BLaER1 (cell line): Measurements from ENCODE around the gene SDR9C7.
"Not testable (repeated sequence)": the region's sequence is repeated elsewhere in the genome, so short reads cannot be mapped to it uniquely, and the experiment has no call there.

ENCODE experiments used
- H3K27ac ChIP-seq: shearing (Covaris generic); formaldehyde crosslinking; 2 replicates; pipeline ENCODE4 v1.8.1; 2022
- H3K27me3 ChIP-seq: shearing (Covaris generic); formaldehyde crosslinking; 2 replicates; pipeline ENCODE4 v1.8.1; 2022
- H3K36me3 ChIP-seq: shearing (Covaris generic); formaldehyde crosslinking; 2 replicates; pipeline ENCODE4 v1.8.1; 2022
- H3K4me1 ChIP-seq: shearing (Covaris generic); formaldehyde crosslinking; 2 replicates; pipeline ENCODE4 v1.8.1; 2022
- H3K4me2 ChIP-seq: shearing (Covaris generic); formaldehyde crosslinking; 2 replicates; pipeline ENCODE4 v1.8.1; 2022
- H3K4me3 ChIP-seq: shearing (Covaris generic); formaldehyde crosslinking; 2 replicates; pipeline ENCODE4 v1.8.1; 2022
- H3K9ac ChIP-seq: shearing (Covaris generic); formaldehyde crosslinking; 2 replicates; pipeline ENCODE4 v1.8.1; 2022
- H3K9me3 ChIP-seq: shearing (Covaris generic); formaldehyde crosslinking; 2 replicates; pipeline ENCODE4 v1.8.1; 2022
- H4K20me1 ChIP-seq: shearing (Covaris generic); formaldehyde crosslinking; 2 replicates; pipeline ENCODE4 v1.8.1; 2022
- Cebpa-rat ChIP-seq: shearing (Covaris generic); IDR thresholded peaks from 2 replicates; pipeline ENCODE4 v1.8.1; 2022

SDR9C7 gene

GRCh38 chr12:56962247-56962646 is 28.0 kb upstream of the SDR9C7 start:
- H4K20me1 ChIP-seq, H3K27ac ChIP-seq, H3K36me3 ChIP-seq, H3K4me2 ChIP-seq, H3K4me1 ChIP-seq, H3K9ac ChIP-seq, H3K4me3 ChIP-seq, H3K27me3 ChIP-seq: not testable (repeated sequence)
- H3K9me3 ChIP-seq: peaks cover 30% of the 10 kb centered on the region

DNA sequence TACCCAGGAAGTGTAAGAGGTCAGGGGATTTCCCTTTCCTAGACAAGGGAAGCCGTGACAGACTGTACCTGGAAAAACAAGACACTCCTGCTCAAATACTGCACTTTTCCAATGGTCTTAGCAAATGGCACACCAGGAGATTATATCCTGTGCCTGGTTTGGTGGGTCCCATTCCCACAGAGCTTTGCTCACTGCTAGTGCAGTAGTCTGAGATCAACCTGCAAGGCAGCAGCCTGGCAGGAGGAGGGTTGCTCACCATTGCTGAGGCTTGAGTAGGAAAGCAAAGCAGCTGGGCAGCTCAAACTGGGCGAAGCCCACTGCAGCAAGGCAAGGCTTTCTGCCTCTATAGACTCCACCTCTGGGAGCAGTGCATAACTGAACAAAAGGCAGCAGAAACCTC is 24.2 kb upstream of the SDR9C7 start:
- H3K4me3 ChIP-seq: no peak overlapping the region
- no peaks in the 10 kb centered on the region for H3K36me3 ChIP-seq
- H4K20me1 ChIP-seq: no peaks in the 10 kb centered on the region
- H3K27ac ChIP-seq: no peak overlapping the region
- peaks cover 20% of the 10 kb centered on the region for H3K9me3 ChIP-seq
- H3K9ac ChIP-seq: no peak overlapping the region
- H3K4me2 ChIP-seq: no peak overlapping the region
- no peaks in the 10 kb centered on the region for H3K4me1 ChIP-seq
- no peaks in the 10 kb centered on the region for H3K27me3 ChIP-seq
- TF ChIP-seq Cebpa-rat: no peak

- no peaks in the 10 kb centered on the region for H4K20me1 ChIP-seq
- H3K4me1 ChIP-seq: no peaks in the 10 kb centered on the region
- peaks cover 12% of the 10 kb centered on the region for H3K9me3 ChIP-seq
- no peak for TF ChIP-seq Cebpa-rat
- H3K36me3 ChIP-seq: no peaks in the 10 kb centered on the region
- H3K4me2 ChIP-seq: no peak within 1 kb of the TSS
- no peak within 1 kb of the TSS for H3K4me3 ChIP-seq
- no peaks in the 10 kb centered on the region for H3K27me3 ChIP-seq
- H3K27ac ChIP-seq: no peak within 1 kb of the TSS
- no peak within 1 kb of the TSS for H3K9ac ChIP-seq
These were observed 23.2 kb upstream of the SDR9C7 start, which contains the start of gene RDH16 for GRCh38 chr12:56957229-56958052. RDH16 (minus strand) TSS chr12:56957608; CDS start chr12:56957462, 146 bp downstream.

DNA sequence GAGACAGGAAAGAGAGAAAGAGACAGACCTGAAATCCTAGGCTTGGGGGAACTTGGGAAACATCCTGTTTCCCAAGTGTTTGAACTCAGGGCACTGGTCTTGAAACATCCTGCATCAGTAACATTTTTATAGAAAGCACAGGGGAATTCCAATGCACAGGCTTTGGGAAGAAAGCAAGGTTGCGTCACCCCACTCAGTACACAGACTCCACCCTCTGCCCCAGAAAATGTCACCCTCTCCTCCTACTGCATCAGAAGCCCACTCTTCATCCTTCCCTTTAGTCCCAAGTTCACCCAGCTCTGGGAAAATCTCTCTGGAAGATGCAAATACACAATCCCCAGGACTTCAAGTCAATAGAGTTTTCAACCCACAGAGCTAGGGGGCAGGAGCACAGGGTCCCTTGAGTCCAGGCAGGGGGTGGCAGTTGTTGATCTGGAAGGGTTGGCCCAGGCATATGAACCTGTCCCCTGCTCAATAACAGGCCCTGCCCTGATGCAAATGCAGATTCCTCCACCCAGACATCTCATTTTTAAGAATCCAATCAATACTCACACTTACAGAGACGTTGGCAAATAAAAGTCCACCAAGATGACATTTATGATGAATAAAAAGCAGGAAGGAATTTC is 21.5 kb upstream of the SDR9C7 start:
- no peaks in the 10 kb centered on the region for H3K27me3 ChIP-seq
- no peaks in the 10 kb centered on the region for H3K36me3 ChIP-seq
- no peak for TF ChIP-seq Cebpa-rat
- H3K4me3 ChIP-seq: no peak overlapping the region
- H3K4me1 ChIP-seq: no peaks in the 10 kb centered on the region
- H4K20me1 ChIP-seq: no peaks in the 10 kb centered on the region
- H3K9ac ChIP-seq: no peak overlapping the region
- no peak overlapping the region for H3K27ac ChIP-seq
- H3K4me2 ChIP-seq: no peak overlapping the region
- H3K9me3 ChIP-seq: peaks cover 12% of the 10 kb centered on the region

- Histone ChIP-seq H3K4me1 (no peaks in the 10 kb centered on the region), H3K4me2 (no peak overlapping the region), H3K27ac (no peak overlapping the region), H3K36me3 (no peaks in the 10 kb centered on the region), H3K27me3 (no peaks in the 10 kb centered on the region), H3K9me3 (peaks cover 12% of the 10 kb centered on the region), H3K9ac (no peak overlapping the region), H3K4me3 (no peak overlapping the region), H4K20me1 (no peaks in the 10 kb centered on the region)
- TF ChIP-seq Cebpa-rat: no peak
These were observed 20.7 kb upstream of the SDR9C7 start for GRCh38 chr12:56954958-56955355.

DNA sequence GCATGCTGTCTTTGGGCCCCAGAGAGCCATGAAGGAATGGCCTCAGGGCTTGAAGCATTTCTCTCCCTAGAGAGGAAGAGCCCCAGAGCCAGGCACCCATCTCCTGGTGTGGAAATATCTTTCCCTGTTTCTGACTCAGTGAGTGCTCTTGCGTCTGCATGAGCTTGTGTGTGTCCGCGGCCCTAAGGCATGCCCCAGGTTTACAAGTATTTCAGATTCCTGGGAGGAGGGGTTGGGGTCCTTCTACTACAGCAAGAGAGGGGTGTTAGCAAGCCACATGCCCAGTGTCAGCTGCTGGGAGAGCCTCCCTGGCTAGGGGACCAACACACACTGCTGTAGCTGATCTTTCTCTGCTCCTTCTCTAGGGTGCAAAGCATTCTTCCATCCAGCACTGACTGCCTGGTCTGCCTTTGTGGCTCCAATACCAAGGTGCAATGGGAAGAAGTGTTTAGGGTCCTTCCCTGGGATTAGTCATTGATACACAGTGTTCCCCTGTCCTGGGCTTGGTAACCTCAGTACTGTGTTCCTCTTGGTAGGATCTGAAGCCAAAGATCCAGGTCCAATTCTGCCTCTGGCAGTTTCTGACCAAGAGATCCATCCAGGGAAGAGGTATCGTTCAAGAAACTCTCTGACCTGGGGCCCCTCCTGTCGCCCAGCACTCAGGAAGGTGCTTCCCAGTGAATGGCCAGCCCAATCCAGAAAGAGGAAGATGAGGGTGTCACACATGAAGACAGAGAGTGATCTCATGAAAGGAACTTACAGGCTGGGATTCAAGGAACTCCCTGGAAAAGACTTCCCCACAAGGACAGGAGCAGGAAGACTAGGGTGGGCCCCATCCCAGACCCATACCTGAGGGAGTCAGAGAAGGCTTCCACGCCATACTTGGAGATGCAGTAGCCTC is 20.1 kb upstream of the SDR9C7 start:
- no peak overlapping the region for H3K4me3 ChIP-seq
- H3K9me3 ChIP-seq: peaks cover 12% of the 10 kb centered on the region
- H3K9ac ChIP-seq: no peak overlapping the region
- H4K20me1 ChIP-seq: no peaks in the 10 kb centered on the region
- no peak overlapping the region for H3K4me2 ChIP-seq
- H3K4me1 ChIP-seq: no peaks in the 10 kb centered on the region
- H3K36me3 ChIP-seq: no peaks in the 10 kb centered on the region
- H3K27ac ChIP-seq: no peak overlapping the region
- H3K27me3 ChIP-seq: no peaks in the 10 kb centered on the region
- no peak for TF ChIP-seq Cebpa-rat

DNA sequence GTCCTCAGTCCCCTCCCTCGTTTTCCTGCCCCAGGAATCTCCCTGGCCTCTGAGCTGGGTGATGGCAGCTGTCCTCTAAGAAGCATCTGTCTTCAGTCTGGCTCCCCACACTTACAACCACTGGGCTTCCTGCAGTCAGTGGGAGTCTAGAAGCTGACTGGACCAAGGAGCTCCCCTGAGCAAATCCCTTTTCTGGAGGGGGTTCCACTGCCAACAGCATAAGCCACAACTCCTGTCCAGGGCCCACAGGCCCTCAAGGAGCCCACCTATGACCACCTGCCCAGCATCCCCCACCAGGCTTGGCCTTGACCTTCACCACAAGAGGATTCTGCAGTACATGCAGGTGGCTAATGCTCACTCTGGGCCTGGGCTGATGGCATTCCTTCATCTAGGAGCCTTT is 19.1 kb upstream of the SDR9C7 start:
- no peaks in the 10 kb centered on the region for H4K20me1 ChIP-seq
- no peaks in the 10 kb centered on the region for H3K27me3 ChIP-seq
- peaks cover 7% of the 10 kb centered on the region for H3K9me3 ChIP-seq
- H3K4me2 ChIP-seq: no peak overlapping the region
- H3K9ac ChIP-seq: no peak overlapping the region
- no peak overlapping the region for H3K27ac ChIP-seq
- H3K4me1 ChIP-seq: no peaks in the 10 kb centered on the region
- no peak for TF ChIP-seq Cebpa-rat
- no peak overlapping the region for H3K4me3 ChIP-seq
- no peaks in the 10 kb centered on the region for H3K36me3 ChIP-seq

DNA sequence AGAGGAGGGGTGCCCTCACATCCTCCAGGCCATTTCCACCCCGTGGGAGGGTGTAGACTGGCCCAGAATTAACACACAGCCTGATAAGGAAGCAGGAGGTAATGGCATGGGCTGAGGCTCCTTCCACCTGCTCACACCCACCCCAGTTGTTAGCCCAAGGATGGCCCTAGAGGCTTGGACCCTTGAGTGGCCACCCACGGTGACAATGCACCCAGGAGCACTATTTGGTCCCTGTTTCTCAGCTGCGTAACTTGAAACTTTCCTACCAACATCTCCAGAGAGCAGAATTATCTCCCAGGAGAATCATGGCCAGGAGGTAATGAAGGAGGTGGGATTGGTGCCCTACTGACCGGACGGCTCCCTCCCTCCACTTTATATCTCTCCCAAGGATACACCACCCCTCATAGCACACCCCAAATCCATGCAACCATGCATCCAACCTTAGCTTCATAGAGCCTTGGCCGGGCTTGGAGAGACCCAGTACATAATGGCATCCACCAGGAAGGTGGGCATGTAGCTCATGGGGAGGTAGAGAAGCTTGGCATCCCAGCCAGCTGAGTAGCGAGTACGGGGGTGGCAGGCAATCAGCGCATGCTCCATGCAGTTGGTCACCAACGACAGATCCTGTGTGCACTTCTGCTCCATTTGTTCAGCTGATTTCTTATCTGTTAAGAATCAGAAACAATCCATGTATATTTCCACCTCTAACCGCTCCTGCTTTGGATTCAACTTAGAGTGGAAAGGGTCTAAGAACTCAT is 17.6 kb upstream of the SDR9C7 start:
- H3K27ac ChIP-seq: no peak overlapping the region
- H3K36me3 ChIP-seq: no peaks in the 10 kb centered on the region
- TF ChIP-seq Cebpa-rat: no peak
- no peak overlapping the region for H3K9ac ChIP-seq
- H4K20me1 ChIP-seq: no peaks in the 10 kb centered on the region
- no peaks in the 10 kb centered on the region for H3K27me3 ChIP-seq
- no peaks in the 10 kb centered on the region for H3K4me1 ChIP-seq
- no peak overlapping the region for H3K4me3 ChIP-seq
- no peak overlapping the region for H3K4me2 ChIP-seq
- H3K9me3 ChIP-seq: no peaks in the 10 kb centered on the region

GRCh38 chr12:56948881-56949280 is 14.7 kb upstream of the SDR9C7 start:
- Histone ChIP-seq H3K27ac (no peak overlapping the region), H3K9me3 (no peaks in the 10 kb centered on the region), H3K4me1 (no peaks in the 10 kb centered on the region), H3K36me3 (no peaks in the 10 kb centered on the region), H3K4me2 (no peak overlapping the region), H3K4me3 (no peak overlapping the region), H3K27me3 (no peaks in the 10 kb centered on the region), H3K9ac (no peak overlapping the region), H4K20me1 (no peaks in the 10 kb centered on the region)
- no peak for TF ChIP-seq Cebpa-rat
